Measurements from ENCODE around the gene CADM4. TPM values are rescaled to one million over a fixed set of nuclear protein-coding genes. Genes with fewer than 3 reads are reported as not detected.

CADM4 gene
- total and polyA plus RNA-seq, 4 donors, result 0.47 to 4.9 (median 3.3) TPM

DNA sequence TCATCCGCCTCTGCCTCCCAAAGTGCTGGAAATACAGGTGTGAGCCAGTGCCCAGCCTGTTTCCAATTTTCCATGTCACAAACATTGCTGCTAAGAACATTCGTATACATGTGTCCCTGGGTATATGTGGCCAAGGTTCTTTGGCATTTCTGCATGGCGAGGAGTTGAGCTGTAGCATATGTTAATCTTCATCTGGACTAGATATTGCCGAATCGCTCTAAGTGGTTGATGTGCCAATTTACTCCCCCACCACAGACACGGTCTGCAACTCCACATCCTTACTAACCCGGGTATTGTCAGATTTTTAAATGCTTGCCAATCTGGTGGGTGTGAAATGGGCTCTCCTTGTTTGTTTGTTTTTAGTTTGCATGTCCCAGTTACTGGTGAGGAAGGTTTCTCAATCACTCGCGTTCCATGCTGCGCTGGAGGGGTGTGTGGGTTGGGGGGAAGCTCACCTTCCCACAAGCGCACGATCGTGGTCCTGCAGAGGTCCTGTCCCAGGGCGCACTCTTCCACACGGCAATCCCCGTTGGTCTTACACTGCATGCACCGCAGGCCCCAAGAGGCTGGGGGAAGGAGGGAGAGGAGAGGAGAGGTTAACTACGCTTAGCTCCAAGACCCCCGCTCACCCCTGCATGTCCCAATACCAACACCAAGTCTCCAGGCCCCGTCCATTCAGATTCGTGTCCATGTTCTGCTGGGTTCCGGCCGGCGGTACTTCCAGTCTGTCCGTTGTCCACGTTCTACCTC lies 27.7 kb upstream of the CADM4 start:
- TF ChIP-seq EGR1 (IDR thresholded peaks at IDR 0.05; ENCODE audit: low read depth in 2 of 2) (no peak), JUND (IDR thresholded peaks at IDR 0.05) (no peak), GABPA (IDR thresholded peaks at IDR 0.05 in 1 of 2, conservative IDR thresholded peaks at IDR 0.05 in 1 of 2) (no peak), FOXA2 (IDR thresholded peaks at IDR 0.05) (no peak), FOXA1 (IDR thresholded peaks at IDR 0.05) (no peak), RXRA (IDR thresholded peaks at IDR 0.05) (no peak)
- TF ChIP-seq, protein P1, sequence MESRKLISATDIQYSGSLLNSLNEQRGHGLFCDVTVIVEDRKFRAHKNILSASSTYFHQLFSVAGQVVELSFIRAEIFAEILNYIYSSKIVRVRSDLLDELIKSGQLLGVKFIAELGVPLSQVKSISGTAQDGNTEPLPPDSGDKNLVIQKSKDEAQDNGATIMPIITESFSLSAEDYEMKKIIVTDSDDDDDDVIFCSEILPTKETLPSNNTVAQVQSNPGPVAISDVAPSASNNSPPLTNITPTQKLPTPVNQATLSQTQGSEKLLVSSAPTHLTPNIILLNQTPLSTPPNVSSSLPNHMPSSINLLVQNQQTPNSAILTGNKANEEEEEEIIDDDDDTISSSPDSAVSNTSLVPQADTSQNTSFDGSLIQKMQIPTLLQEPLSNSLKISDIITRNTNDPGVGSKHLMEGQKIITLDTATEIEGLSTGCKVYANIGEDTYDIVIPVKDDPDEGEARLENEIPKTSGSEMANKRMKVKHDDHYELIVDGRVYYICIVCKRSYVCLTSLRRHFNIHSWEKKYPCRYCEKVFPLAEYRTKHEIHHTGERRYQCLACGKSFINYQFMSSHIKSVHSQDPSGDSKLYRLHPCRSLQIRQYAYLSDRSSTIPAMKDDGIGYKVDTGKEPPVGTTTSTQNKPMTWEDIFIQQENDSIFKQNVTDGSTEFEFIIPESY (IDR thresholded peaks at IDR 0.05), result no peak
- TF ChIP-seq, protein P2, sequence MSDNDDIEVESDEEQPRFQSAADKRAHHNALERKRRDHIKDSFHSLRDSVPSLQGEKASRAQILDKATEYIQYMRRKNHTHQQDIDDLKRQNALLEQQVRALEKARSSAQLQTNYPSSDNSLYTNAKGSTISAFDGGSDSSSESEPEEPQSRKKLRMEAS (IDR thresholded peaks at IDR 0.05), result no peak
- TF ChIP-seq, protein P3, sequence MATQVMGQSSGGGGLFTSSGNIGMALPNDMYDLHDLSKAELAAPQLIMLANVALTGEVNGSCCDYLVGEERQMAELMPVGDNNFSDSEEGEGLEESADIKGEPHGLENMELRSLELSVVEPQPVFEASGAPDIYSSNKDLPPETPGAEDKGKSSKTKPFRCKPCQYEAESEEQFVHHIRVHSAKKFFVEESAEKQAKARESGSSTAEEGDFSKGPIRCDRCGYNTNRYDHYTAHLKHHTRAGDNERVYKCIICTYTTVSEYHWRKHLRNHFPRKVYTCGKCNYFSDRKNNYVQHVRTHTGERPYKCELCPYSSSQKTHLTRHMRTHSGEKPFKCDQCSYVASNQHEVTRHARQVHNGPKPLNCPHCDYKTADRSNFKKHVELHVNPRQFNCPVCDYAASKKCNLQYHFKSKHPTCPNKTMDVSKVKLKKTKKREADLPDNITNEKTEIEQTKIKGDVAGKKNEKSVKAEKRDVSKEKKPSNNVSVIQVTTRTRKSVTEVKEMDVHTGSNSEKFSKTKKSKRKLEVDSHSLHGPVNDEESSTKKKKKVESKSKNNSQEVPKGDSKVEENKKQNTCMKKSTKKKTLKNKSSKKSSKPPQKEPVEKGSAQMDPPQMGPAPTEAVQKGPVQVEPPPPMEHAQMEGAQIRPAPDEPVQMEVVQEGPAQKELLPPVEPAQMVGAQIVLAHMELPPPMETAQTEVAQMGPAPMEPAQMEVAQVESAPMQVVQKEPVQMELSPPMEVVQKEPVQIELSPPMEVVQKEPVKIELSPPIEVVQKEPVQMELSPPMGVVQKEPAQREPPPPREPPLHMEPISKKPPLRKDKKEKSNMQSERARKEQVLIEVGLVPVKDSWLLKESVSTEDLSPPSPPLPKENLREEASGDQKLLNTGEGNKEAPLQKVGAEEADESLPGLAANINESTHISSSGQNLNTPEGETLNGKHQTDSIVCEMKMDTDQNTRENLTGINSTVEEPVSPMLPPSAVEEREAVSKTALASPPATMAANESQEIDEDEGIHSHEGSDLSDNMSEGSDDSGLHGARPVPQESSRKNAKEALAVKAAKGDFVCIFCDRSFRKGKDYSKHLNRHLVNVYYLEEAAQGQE (IDR thresholded peaks at IDR 0.05), result no peak
- TF ChIP-seq, protein P4, sequence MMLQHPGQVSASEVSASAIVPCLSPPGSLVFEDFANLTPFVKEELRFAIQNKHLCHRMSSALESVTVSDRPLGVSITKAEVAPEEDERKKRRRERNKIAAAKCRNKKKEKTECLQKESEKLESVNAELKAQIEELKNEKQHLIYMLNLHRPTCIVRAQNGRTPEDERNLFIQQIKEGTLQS (IDR thresholded peaks at IDR 0.05), result no peak
- Histone ChIP-seq H3K27ac (ENCODE audit: low read depth in 1 of 2, low read length in 2 of 2) (peak overlapping the region; percentile 14 to 28), H3K4me3 (ENCODE audit: low read depth in 1 of 3, low read length in 3 of 3) (peak overlapping the region in 2 of 3 donors; percentile 18 to 24), H3K9me3 (ENCODE audit: control insufficient read depth in 4 of 4, low read length in 3 of 4) (no peaks in the 10 kb centered on the region), H3K36me3 (ENCODE audit: control insufficient read depth in 4 of 4, insufficient read depth in 3 of 4, low read depth in 1 of 4, low read length in 3 of 4) (peaks cover 0 to 3% (median 0%) of the 10 kb centered on the region in 4 donors), H3K27me3 (ENCODE audit: control insufficient read depth in 4 of 4, insufficient read depth in 4 of 4, low read length in 3 of 4) (peaks cover 0 to 9% (median 0%) of the 10 kb centered on the region in 4 donors), H3K9ac (ENCODE audit: low read depth in 1 of 2, low read length in 2 of 2) (no peak overlapping the region), H3K4me1 (ENCODE audit: control insufficient read depth in 4 of 4, insufficient read depth in 4 of 4, low read length in 3 of 4) (peaks cover 2 to 15% (median 6%) of the 10 kb centered on the region in 4 donors)
- DNase-seq (ENCODE audit: low spot score), result no peak
- WGBS, result 57% methylated on average over 26 of the region's 26 CpGs

DNA sequence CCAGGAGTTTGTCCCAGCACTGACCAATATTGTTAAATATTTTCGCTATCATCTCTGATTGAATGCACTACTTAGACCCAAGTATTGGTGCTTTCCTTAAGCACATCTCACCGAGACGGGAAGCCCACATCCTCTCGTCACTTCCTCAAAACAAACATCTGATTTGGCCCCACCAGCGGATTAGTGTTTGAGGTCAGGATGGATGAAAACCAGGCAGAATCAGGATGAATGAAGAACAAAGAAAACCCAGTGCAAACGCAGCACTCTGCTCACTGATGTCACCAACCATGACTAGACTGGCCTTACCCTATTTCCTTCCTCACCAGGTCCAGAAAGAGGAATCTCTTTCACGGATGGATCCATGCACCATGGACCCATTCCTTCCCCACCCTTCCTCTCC lies 24.4 kb upstream of the CADM4 start:
- TF ChIP-seq, protein P4 (IDR thresholded peaks at IDR 0.05), result no peak
- peak; percentile 20 for TF ChIP-seq NR2F2 (IDR thresholded peaks at IDR 0.05)
- peaks cover 0 to 3% (median 1%) of the 10 kb centered on the region in 4 donors for H3K36me3 ChIP-seq (ENCODE audit: control insufficient read depth in 4 of 4, insufficient read depth in 3 of 4, low read depth in 1 of 4, low read length in 3 of 4)
- no peak overlapping the region for H3K4me3 ChIP-seq (ENCODE audit: low read depth in 1 of 3, low read length in 3 of 3)
- H3K9ac ChIP-seq (ENCODE audit: low read depth in 1 of 2, low read length in 2 of 2), result no peak overlapping the region
- peaks cover 0 to 9% (median 0%) of the 10 kb centered on the region in 4 donors for H3K27me3 ChIP-seq (ENCODE audit: control insufficient read depth in 4 of 4, insufficient read depth in 4 of 4, low read length in 3 of 4)
- 63% methylated on average over 7 of the region's 7 CpGs for WGBS
- H3K9me3 ChIP-seq (ENCODE audit: control insufficient read depth in 4 of 4, low read length in 3 of 4), result no peaks in the 10 kb centered on the region
- DNase-seq (ENCODE audit: low spot score), result no peak
- H3K4me1 ChIP-seq (ENCODE audit: control insufficient read depth in 4 of 4, insufficient read depth in 4 of 4, low read length in 3 of 4), result peaks cover 2 to 11% (median 5%) of the 10 kb centered on the region in 4 donors
- H3K27ac ChIP-seq (ENCODE audit: low read depth in 1 of 2, low read length in 2 of 2), result peak overlapping the region in 1 of 2 donors; percentile 26

Measured in liver (tissue), 9 donors.